ENCODE results near the gene EPB41L3. TPM values are rescaled to one million over a fixed set of nuclear protein-coding genes. Genes with fewer than 3 reads are reported as not detected.

Gene EPB41L3
- total RNA-seq, 1 donor from 2014 or later = 43.0 TPM

- H3K4me3 ChIP-seq (ENCODE audit: low read depth, low read length) = no peak overlapping the region
- no peak for DNase-seq (ENCODE audit: low read depth)
- H3K27me3 ChIP-seq (ENCODE audit: control insufficient read depth, insufficient read depth, low read length) = no peaks in the 10 kb centered on the region
- TF ChIP-seq CTCF (IDR thresholded peaks at IDR 0.05; ENCODE audit: insufficient read depth, low read length, poor library complexity, severe bottlenecking) = no peak
- H3K36me3 ChIP-seq (ENCODE audit: control insufficient read depth, insufficient read depth, low read length) = no peaks in the 10 kb centered on the region
Measured at GRCh38 chr18:5449858-5450509, 93.8 kb downstream of the EPB41L3 start.

GRCh38 chr18:5447442-5447841, 96.4 kb downstream of the EPB41L3 start:
- no peaks in the 10 kb centered on the region for H3K36me3 ChIP-seq (ENCODE audit: control insufficient read depth, insufficient read depth, low read length)
- no peak for DNase-seq (ENCODE audit: low read depth)
- H3K4me3 ChIP-seq (ENCODE audit: low read depth, low read length) = no peak overlapping the region
- no peak for TF ChIP-seq CTCF (IDR thresholded peaks at IDR 0.05; ENCODE audit: insufficient read depth, low read length, poor library complexity, severe bottlenecking)
- no peaks in the 10 kb centered on the region for H3K27me3 ChIP-seq (ENCODE audit: control insufficient read depth, insufficient read depth, low read length)

- Histone ChIP-seq H3K4me3 (ENCODE audit: low read depth, low read length) (no peak overlapping the region), H3K27me3 (ENCODE audit: control insufficient read depth, insufficient read depth, low read length) (no peaks in the 10 kb centered on the region), H3K36me3 (ENCODE audit: control insufficient read depth, insufficient read depth, low read length) (no peaks in the 10 kb centered on the region)
- TF ChIP-seq CTCF (IDR thresholded peaks at IDR 0.05; ENCODE audit: insufficient read depth, low read length, poor library complexity, severe bottlenecking) = no peak
- no peak for DNase-seq (ENCODE audit: low read depth)
Measured at GRCh38 chr18:5444847-5445246, 99.0 kb downstream of the EPB41L3 start.

- no peak for TF ChIP-seq CTCF (IDR thresholded peaks at IDR 0.05; ENCODE audit: insufficient read depth, low read length, poor library complexity, severe bottlenecking)
- DNase-seq (ENCODE audit: low read depth) = no peak
- H3K27me3 ChIP-seq (ENCODE audit: control insufficient read depth, insufficient read depth, low read length) = no peaks in the 10 kb centered on the region
- no peaks in the 10 kb centered on the region for H3K36me3 ChIP-seq (ENCODE audit: control insufficient read depth, insufficient read depth, low read length)
- no peak overlapping the region for H3K4me3 ChIP-seq (ENCODE audit: low read depth, low read length)
Measured at GRCh38 chr18:5444269-5444668, 99.5 kb downstream of the EPB41L3 start.

- no peaks in the 10 kb centered on the region for H3K27me3 ChIP-seq (ENCODE audit: control insufficient read depth, insufficient read depth, low read length)
- no peak for DNase-seq (ENCODE audit: low read depth)
- no peak for TF ChIP-seq CTCF (IDR thresholded peaks at IDR 0.05; ENCODE audit: insufficient read depth, low read length, poor library complexity, severe bottlenecking)
- H3K36me3 ChIP-seq (ENCODE audit: control insufficient read depth, insufficient read depth, low read length) = no peaks in the 10 kb centered on the region
- no peak overlapping the region for H3K4me3 ChIP-seq (ENCODE audit: low read depth, low read length)
Measured at GRCh38 chr18:5439986-5440696, 103.7 kb downstream of the EPB41L3 start.
